Measurements from ENCODE around the gene KATNBL1.
"Not testable (repeated sequence)": the region's sequence is repeated elsewhere in the genome, so short reads cannot be mapped to it uniquely, and the experiment has no call there.

The KATNBL1 gene

GRCh38 chr15:34209421-34210282, at the start of gene KATNBL1:
Gene KATNBL1, minus strand, starts transcription at chr15:34210096. Its CDS starts 46,420 bp downstream, at chr15:34163676.
- peak; percentile 82 for DNase-seq

GRCh38 chr15:34259566-34259965, 49.7 kb upstream of the KATNBL1 start:
- no peak for DNase-seq

- DNase-seq = no peak
These were observed 48.3 kb upstream of the KATNBL1 start for GRCh38 chr15:34258151-34258550.

- DNase-seq = no peak
These were observed 42.6 kb upstream of the KATNBL1 start for GRCh38 chr15:34252545-34252944.

GRCh38 chr15:34248190-34248589, 38.3 kb upstream of the KATNBL1 start:
- DNase-seq = no peak

- no peak for DNase-seq
These were observed 36.5 kb upstream of the KATNBL1 start for GRCh38 chr15:34246276-34246976.

- DNase-seq = no peak
These were observed 33.3 kb upstream of the KATNBL1 start for GRCh38 chr15:34243226-34243625.

GRCh38 chr15:34242331-34242710, 32.4 kb upstream of the KATNBL1 start:
- no peak for DNase-seq

- peak; percentile 6 for DNase-seq
These were observed 31.8 kb upstream of the KATNBL1 start for GRCh38 chr15:34241376-34242330.

GRCh38 chr15:34240537-34240936, 30.6 kb upstream of the KATNBL1 start:
- DNase-seq = no peak

GRCh38 chr15:34239151-34239808, 29.4 kb upstream of the KATNBL1 start:
- no peak for DNase-seq

GRCh38 chr15:34233614-34234013, 23.7 kb upstream of the KATNBL1 start:
- no peak for DNase-seq

- no peak for DNase-seq
These were observed 14.2 kb upstream of the KATNBL1 start for GRCh38 chr15:34223904-34224596.

GRCh38 chr15:34217587-34218225, 7.8 kb upstream of the KATNBL1 start:
- DNase-seq = no peak

GRCh38 chr15:34216527-34217270, 6.8 kb upstream of the KATNBL1 start:
- DNase-seq = no peak

GRCh38 chr15:34214135-34214534, 4.2 kb upstream of the KATNBL1 start:
- DNase-seq = no peak

- no peak for DNase-seq
These were observed 3.8 kb upstream of the KATNBL1 start for GRCh38 chr15:34213690-34214089.

GRCh38 chr15:34206011-34206410, 3.9 kb downstream of the KATNBL1 start:
- DNase-seq = no peak

- no peak for DNase-seq
These were observed 6.0 kb downstream of the KATNBL1 start for GRCh38 chr15:34203936-34204335.

GRCh38 chr15:34203305-34203704, 6.6 kb downstream of the KATNBL1 start:
- DNase-seq = no peak

GRCh38 chr15:34193272-34193671, 16.6 kb downstream of the KATNBL1 start:
- DNase-seq = not testable (repeated sequence)

Measured in NCI-H1105 treated with DMSO at 0.1 percent for 48 hours (cell line).